ENCODE measurements around the gene STK32B. TPM values are rescaled to one million over a fixed set of nuclear protein-coding genes. Genes with fewer than 3 reads are reported as not detected.
"Not testable (repeated sequence)": the region's sequence is repeated elsewhere in the genome, so short reads cannot be mapped to it uniquely, and the experiment has no call there.

Gene STK32B
- total RNA-seq, 4 donors from 2014 or later: 1.6 to 3.4 (median 1.9) TPM

- DNase-seq (ENCODE audit: low spot score in 2 of 2): no peak
- intact Hi-C loops (cut with DNase I; ENCODE audit: low total_unique reads): no loop called here
- no peak overlapping the region for H3K4me3 ChIP-seq (ENCODE audit: low read depth, poor library complexity, severe bottlenecking)
- TF ChIP-seq POLR2A (IDR thresholded peaks at IDR 0.05): no peak
- TF ChIP-seq, protein P1, sequence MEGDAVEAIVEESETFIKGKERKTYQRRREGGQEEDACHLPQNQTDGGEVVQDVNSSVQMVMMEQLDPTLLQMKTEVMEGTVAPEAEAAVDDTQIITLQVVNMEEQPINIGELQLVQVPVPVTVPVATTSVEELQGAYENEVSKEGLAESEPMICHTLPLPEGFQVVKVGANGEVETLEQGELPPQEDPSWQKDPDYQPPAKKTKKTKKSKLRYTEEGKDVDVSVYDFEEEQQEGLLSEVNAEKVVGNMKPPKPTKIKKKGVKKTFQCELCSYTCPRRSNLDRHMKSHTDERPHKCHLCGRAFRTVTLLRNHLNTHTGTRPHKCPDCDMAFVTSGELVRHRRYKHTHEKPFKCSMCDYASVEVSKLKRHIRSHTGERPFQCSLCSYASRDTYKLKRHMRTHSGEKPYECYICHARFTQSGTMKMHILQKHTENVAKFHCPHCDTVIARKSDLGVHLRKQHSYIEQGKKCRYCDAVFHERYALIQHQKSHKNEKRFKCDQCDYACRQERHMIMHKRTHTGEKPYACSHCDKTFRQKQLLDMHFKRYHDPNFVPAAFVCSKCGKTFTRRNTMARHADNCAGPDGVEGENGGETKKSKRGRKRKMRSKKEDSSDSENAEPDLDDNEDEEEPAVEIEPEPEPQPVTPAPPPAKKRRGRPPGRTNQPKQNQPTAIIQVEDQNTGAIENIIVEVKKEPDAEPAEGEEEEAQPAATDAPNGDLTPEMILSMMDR (IDR thresholded peaks at IDR 0.05): no peak
- WGBS, 2 donors: 92 to 94% methylated on average over 10 of the region's 10 CpGs
Observed at GRCh38 chr4:5164221-5164912, 113.1 kb downstream of the STK32B start.

GRCh38 chr4:5165420-5166369 is 114.4 kb downstream of the STK32B start:
- DNase-seq (ENCODE audit: low spot score in 2 of 2): no peak
- WGBS, 2 donors: 59 to 74% methylated on average over 29 of the region's 29 CpGs

GRCh38 chr4:5166377-5166776 is 115.1 kb downstream of the STK32B start:
- 86 to 90% methylated on average over 4 of the region's 4 CpGs for WGBS, 2 donors
- no peak overlapping the region for H3K4me3 ChIP-seq (ENCODE audit: low read depth, poor library complexity, severe bottlenecking)
- intact Hi-C loops (cut with DNase I; ENCODE audit: low total_unique reads): no loop called here
- DNase-seq (ENCODE audit: low spot score in 2 of 2): no peak
- TF ChIP-seq, protein P1 (IDR thresholded peaks at IDR 0.05): no peak
- no peak for TF ChIP-seq POLR2A (IDR thresholded peaks at IDR 0.05)

More at GRCh38 chr4:5165420-5166369, 114.4 kb downstream of the STK32B start:
- intact Hi-C loops (cut with DNase I; ENCODE audit: low total_unique reads): no loop called here
- no peak overlapping the region for H3K4me3 ChIP-seq (ENCODE audit: low read depth, poor library complexity, severe bottlenecking)
- TF ChIP-seq, protein P1 (IDR thresholded peaks at IDR 0.05): no peak
- TF ChIP-seq POLR2A (IDR thresholded peaks at IDR 0.05): no peak

DNA sequence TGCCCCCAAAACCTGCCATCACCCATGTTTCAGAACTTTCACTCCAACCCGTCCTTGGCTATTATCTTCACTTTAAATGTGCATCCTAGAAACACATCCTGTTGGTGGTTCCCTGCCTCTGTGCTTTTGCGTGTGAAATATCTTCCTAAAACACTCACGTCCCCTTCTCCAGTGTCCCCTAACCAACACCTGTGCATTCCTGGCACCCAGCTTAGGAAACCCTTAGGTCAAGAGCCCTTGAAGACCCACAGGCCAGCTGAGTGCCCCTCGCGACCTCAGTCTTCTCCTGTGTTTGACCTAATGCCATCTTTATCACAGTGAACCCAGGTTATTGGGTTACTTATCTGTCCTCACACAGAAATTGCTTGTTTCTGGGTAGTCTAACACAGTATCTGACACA is 117.6 kb downstream of the STK32B start:
- H3K4me3 ChIP-seq (ENCODE audit: low read depth, poor library complexity, severe bottlenecking): no peak overlapping the region
- intact Hi-C loops (cut with DNase I; ENCODE audit: low total_unique reads): no loop called here
- TF ChIP-seq POLR2A (IDR thresholded peaks at IDR 0.05): no peak
- TF ChIP-seq, protein P1 (IDR thresholded peaks at IDR 0.05): no peak
- WGBS, 2 donors: 90 to 95% methylated on average over 5 of the region's 5 CpGs
- DNase-seq (ENCODE audit: low spot score in 2 of 2): no peak

- intact Hi-C loops (cut with DNase I; ENCODE audit: low total_unique reads); H3K4me3 ChIP-seq (ENCODE audit: low read depth, poor library complexity, severe bottlenecking); DNase-seq (ENCODE audit: low spot score in 2 of 2): not testable (repeated sequence)
- 85 to 97% methylated on average over 11 of the region's 11 CpGs for WGBS, 2 donors
Observed at GRCh38 chr4:5175836-5176235, 124.6 kb downstream of the STK32B start.

DNA sequence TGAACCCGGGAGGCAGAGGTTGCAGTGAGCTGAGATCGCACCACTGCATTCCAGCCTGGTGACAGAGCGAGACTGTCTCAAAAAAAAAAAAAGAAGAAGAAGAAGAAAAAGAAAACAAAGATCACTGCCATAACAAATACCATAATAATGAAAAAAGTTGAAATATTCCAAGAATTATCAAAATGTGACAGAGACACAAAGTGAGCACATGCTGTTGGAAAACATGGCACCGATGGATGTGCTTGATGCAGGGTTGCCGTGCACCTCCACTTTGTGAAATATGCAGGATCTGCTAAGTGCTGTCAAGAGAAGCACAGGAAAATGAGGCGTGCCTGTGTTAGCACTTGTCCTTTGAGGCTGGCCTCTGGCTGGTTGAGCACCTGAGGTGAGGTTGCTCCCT is 133.3 kb downstream of the STK32B start:
- WGBS, 2 donors: 71 to 87% methylated on average over 6 of the region's 6 CpGs

More for the DNA sequence above, 133.3 kb downstream of the STK32B start:
- H3K4me3 ChIP-seq (ENCODE audit: low read depth, poor library complexity, severe bottlenecking): no peak overlapping the region
- intact Hi-C loops (cut with DNase I; ENCODE audit: low total_unique reads): no loop called here
- no peak for TF ChIP-seq POLR2A (IDR thresholded peaks at IDR 0.05)
- TF ChIP-seq, protein P1 (IDR thresholded peaks at IDR 0.05): no peak
- DNase-seq (ENCODE audit: low spot score in 2 of 2): no peak

Data from lower leg skin (tissue), 4 donors.